T-helper 2 cell treated with Interferon-gamma antibody and Interleukin-4, amounts not matched to agents 5 μg/mL and 100 μg/mL, for 36 hours (primary cell): ENCODE results near the gene SEPTIN11.

Experiments used
- DNase-seq: peaks from one replicate; pipeline ENCODE4 v3.0.0; 2021; ENCODE audit warnings: low spot score
- H3K27ac Mint-ChIP-seq: one replicate; pipeline ENCODE4 v1.8.0; 2021; ENCODE audit warnings: mild to moderate bottlenecking, mixed read lengths
- H3K27me3 Mint-ChIP-seq: one replicate; pipeline ENCODE4 v1.8.0; 2021; ENCODE audit warnings: low read depth, mixed read lengths
- H3K36me3 Mint-ChIP-seq: one replicate; pipeline ENCODE4 v1.8.0; 2021; ENCODE audit warnings: low read depth, mixed read lengths
- H3K4me1 Mint-ChIP-seq: one replicate; pipeline ENCODE4 v1.8.0; 2021; ENCODE audit warnings: low read depth, mixed read lengths
- H3K4me3 Mint-ChIP-seq: one replicate; pipeline ENCODE4 v1.8.0; 2022; ENCODE audit warnings: mild to moderate bottlenecking, moderate library complexity, mixed read lengths
- H3K9me3 Mint-ChIP-seq: one replicate; pipeline ENCODE4 v1.8.0; 2021; ENCODE audit warnings: mixed read lengths

Gene SEPTIN11

DNA sequence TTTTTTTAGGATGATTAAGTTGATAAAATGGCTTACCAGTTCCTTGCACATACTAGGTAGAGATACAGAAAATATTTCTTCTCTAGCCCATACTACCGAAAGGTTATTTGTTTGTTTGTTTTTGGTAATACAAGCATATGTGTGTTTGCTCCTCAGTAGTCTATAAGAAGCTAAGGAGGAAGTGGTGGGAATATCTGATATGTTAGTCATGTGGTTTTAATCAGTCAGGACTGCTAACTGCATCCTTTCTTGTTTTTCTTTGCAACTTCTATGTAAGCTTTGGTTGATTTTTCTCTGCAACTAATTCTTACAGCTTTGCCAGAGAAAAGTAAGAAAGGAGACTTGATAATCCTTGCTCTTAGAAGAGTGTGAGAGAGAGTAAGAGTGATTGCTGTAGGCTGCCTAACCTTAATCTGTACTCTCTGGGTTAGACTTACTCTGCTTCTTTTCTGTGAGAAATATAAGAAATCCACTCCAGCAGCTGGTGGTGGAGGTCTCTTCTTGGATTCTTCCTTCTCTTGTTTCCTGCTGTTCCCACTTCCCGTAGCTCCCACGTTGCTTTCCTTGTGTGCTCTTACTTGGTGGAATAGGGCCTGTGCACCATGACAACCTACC, 28.3 kb downstream of the SEPTIN11 start:
- no peak overlapping the region for H3K27ac Mint-ChIP-seq
- no peak for DNase-seq
- H3K4me3 Mint-ChIP-seq: peak overlapping the region; percentile 38
- H3K36me3 Mint-ChIP-seq: peaks cover 4% of the 10 kb centered on the region
- H3K27me3 Mint-ChIP-seq: peaks cover 80% of the 10 kb centered on the region
- peaks cover 22% of the 10 kb centered on the region for H3K4me1 Mint-ChIP-seq
- H3K9me3 Mint-ChIP-seq: no peaks in the 10 kb centered on the region

DNA sequence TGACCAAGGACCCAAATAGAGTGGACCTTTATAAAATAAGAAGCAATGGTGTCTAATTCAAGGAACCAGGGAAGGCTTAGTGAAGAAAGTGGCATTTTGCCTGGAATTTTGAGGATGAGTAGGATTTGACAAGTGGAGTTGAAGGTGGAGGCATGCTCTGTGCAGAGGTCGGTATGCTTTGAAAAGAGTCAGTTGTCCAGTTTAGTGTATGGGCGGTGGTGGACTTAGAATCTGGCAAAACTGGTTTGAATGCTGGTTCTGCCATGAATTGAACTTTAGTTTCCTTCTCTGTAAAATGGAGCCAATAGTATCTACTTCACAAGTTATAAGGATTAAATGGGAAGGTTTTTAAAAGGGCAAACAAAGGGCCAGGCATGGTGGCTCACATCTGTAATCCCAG, 29.7 kb downstream of the SEPTIN11 start:
- peaks cover 80% of the 10 kb centered on the region for H3K27me3 Mint-ChIP-seq
- H3K4me1 Mint-ChIP-seq: peaks cover 31% of the 10 kb centered on the region
- H3K9me3 Mint-ChIP-seq: no peaks in the 10 kb centered on the region
- no peak overlapping the region for H3K4me3 Mint-ChIP-seq
- DNase-seq: no peak
- H3K36me3 Mint-ChIP-seq: peaks cover 4% of the 10 kb centered on the region
- H3K27ac Mint-ChIP-seq: no peak overlapping the region

DNA sequence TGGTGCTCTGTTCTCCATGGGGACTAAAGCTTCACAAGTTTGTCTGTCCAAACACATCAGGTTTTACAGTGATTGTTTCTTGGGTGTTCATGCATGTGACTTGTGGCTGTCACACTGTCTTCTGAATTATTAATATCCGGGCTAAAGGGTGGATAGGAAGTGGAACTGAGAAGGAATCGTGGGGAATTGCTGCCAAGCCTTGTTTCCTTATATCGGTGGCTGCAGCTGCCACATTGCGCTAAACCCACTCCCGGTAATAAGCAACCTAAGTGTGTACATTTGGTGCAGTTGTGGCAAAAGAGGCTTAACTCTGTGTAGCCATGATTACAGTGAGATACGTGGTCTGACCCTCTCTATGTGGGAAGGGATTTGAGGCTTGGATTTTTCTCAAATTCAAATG, 30.7 kb downstream of the SEPTIN11 start:
- H3K4me1 Mint-ChIP-seq: peaks cover 34% of the 10 kb centered on the region
- peaks cover 86% of the 10 kb centered on the region for H3K27me3 Mint-ChIP-seq
- H3K4me3 Mint-ChIP-seq: no peak overlapping the region
- H3K9me3 Mint-ChIP-seq: no peaks in the 10 kb centered on the region
- no peak for DNase-seq
- peaks cover 4% of the 10 kb centered on the region for H3K36me3 Mint-ChIP-seq
- H3K27ac Mint-ChIP-seq: no peak overlapping the region

DNA sequence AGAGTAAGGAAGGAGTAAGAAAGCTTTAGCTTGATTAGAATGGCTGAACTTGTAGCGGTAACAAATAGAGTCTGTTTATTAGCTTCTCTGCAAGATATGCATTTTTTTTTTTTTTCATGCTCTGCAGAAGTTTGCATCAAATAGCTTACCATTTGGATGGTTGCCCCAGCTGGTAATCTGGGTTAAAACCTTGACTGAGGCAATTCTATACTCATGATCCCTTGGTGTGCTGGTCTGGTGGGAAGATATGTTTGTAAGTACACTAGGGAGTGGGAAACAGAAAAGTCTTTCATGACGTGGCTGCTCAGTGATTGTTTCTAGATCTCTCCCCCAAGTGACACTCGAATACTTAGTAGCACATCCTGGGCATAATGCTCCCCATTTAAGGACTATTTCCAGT, 32.1 kb downstream of the SEPTIN11 start:
- no peak for DNase-seq
- peaks cover 4% of the 10 kb centered on the region for H3K36me3 Mint-ChIP-seq
- H3K27ac Mint-ChIP-seq: no peak overlapping the region
- H3K9me3 Mint-ChIP-seq: no peaks in the 10 kb centered on the region
- H3K4me1 Mint-ChIP-seq: peaks cover 37% of the 10 kb centered on the region
- H3K27me3 Mint-ChIP-seq: peaks cover 87% of the 10 kb centered on the region
- no peak overlapping the region for H3K4me3 Mint-ChIP-seq

DNA sequence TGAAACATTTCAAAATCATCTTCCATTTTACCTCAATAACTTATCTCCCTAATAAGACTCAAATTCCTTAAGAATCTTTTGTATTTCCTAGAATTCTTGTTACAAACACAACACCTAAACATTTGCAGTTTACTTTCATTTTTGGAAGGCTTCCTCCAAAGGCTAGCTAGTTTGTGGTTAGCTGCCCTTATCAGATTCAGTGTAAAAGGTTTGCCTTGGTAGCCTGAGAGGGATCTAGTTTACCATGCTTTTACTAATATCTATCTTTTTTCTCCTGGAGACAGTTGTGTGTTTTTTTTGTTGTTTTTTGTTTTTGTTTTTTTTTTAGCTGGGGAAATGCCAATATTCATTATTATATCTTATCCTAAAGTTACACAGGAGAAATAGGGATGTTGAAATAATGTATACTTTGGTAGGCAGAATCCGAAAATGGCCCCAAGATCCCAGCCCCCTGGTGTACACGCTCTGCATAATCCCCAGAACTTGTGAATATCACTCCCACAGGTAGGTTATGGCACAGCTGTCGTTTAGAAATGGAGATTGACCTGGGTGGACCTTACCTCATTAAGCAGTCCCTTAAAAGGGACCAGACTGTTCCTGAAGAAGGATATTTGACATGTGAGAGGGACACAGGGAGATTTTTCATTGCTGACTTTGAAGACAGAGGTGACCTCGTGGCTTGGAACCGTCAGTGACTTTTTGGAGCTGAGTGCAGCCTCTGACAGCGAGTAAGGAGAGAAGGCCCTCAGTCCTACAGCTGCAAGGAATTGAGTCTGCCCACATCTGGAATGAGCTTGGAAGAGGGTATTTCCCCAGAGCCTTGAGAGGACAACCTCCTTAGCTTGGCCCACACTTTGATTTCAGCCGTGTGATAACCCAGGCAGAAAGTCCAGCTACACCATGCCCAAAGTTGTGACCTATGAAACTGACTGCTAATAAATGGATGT, 33.4 kb downstream of the SEPTIN11 start:
- Mint-ChIP-seq H3K9me3 (no peaks in the 10 kb centered on the region), H3K27me3 (peaks cover 87% of the 10 kb centered on the region), H3K27ac (no peak overlapping the region), H3K36me3 (peaks cover 4% of the 10 kb centered on the region), H3K4me3 (peak overlapping the region; percentile 69), H3K4me1 (peaks cover 42% of the 10 kb centered on the region)
- DNase-seq: no peak

DNA sequence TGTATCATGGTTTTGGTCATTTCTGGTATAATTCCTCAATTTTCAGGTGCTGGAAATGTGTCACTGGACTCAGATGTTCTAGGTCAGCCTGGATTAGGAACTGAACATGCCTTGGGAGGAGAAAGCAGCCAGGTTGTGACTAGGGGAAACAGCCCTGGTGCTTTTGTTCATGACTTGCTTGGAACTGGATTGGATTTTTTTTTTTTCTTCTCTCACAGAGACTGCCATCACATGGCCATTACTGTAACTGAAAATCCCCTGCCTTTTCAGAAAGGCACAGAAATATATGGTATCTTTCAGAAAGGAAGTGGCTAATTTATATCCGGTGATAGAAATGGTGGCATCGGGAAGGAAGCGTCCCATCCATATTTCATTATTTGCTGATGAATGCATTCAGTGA, 34.6 kb downstream of the SEPTIN11 start:
- peaks cover 43% of the 10 kb centered on the region for H3K4me1 Mint-ChIP-seq
- DNase-seq: no peak
- no peak overlapping the region for H3K27ac Mint-ChIP-seq
- H3K36me3 Mint-ChIP-seq: peaks cover 4% of the 10 kb centered on the region
- H3K27me3 Mint-ChIP-seq: peaks cover 86% of the 10 kb centered on the region
- H3K4me3 Mint-ChIP-seq: peak overlapping the region; percentile 11
- no peaks in the 10 kb centered on the region for H3K9me3 Mint-ChIP-seq

DNA sequence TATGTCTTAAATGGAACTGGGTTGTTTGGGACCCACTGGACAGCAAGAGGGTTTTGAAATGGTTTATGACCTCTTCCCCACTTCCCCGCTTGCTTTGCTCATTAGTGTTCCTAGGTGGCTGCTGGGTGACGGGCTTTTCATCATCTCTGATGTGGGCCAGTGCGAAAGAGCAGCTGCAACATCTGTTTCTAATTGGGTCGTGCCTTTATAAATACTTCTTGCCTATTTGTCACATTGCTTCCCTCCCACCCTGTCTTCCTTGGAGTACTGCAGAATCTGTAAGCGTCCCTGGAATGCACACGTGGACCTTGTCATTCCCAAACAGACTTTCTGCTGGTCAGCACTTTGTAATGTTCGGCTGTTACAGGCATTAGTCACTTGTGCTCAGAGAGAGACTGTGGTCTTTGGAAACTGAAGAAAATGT, 35.2 kb downstream of the SEPTIN11 start:
- Mint-ChIP-seq H3K9me3 (peaks cover 2% of the 10 kb centered on the region), H3K27ac (no peak overlapping the region), H3K4me1 (peaks cover 47% of the 10 kb centered on the region), H3K36me3 (peaks cover 4% of the 10 kb centered on the region), H3K27me3 (peaks cover 81% of the 10 kb centered on the region), H3K4me3 (no peak overlapping the region)
- no peak for DNase-seq

DNA sequence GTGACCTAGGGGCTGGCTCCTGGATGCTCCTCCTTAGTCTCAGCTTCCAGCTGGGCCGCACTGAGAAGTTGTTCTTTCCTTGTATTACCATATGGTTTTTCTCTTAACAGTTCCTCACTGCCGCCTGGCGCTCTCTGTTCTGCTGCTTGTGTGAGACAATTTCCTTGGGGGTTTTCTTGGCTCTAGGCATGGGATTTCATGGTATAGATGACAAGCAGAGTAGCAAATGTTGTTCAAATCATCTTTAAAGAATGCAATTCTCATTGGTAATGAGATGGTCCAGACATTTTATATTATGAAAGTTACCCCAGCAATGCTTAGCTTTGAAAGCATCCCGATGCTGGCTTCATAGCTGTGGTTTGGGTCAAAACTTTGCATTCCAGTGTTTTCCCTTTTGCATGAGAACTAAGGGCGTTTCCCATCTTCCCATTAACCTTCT, 37.6 kb downstream of the SEPTIN11 start:
- peaks cover 4% of the 10 kb centered on the region for H3K36me3 Mint-ChIP-seq
- H3K27me3 Mint-ChIP-seq: peaks cover 79% of the 10 kb centered on the region
- peaks cover 49% of the 10 kb centered on the region for H3K4me1 Mint-ChIP-seq
- peaks cover 8% of the 10 kb centered on the region for H3K9me3 Mint-ChIP-seq
- H3K27ac Mint-ChIP-seq: no peak overlapping the region
- DNase-seq: no peak
- no peak overlapping the region for H3K4me3 Mint-ChIP-seq

DNA sequence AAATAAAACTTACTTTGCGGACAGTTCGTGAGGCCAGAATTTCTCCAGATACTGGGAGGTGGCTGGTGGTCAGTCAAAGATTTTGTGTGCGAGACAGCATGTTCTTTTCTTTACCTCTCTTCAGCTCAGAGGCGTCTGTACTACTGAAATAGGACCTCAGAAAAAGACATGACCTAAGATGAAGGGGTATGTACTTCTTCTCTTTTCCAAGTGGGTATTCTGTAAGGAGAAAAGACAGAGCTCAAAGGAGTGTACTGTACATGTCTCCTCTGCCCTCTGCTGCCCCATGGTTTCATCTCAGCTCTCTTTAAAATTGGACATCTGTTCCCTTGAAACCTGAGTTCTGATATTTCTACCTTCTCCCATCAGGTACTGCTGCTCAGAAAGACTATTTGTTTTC, 38.1 kb downstream of the SEPTIN11 start:
- Mint-ChIP-seq H3K9me3 (peaks cover 8% of the 10 kb centered on the region), H3K4me3 (no peak overlapping the region), H3K27ac (no peak overlapping the region), H3K4me1 (peaks cover 44% of the 10 kb centered on the region), H3K27me3 (peaks cover 79% of the 10 kb centered on the region), H3K36me3 (peaks cover 1% of the 10 kb centered on the region)
- DNase-seq: no peak

DNA sequence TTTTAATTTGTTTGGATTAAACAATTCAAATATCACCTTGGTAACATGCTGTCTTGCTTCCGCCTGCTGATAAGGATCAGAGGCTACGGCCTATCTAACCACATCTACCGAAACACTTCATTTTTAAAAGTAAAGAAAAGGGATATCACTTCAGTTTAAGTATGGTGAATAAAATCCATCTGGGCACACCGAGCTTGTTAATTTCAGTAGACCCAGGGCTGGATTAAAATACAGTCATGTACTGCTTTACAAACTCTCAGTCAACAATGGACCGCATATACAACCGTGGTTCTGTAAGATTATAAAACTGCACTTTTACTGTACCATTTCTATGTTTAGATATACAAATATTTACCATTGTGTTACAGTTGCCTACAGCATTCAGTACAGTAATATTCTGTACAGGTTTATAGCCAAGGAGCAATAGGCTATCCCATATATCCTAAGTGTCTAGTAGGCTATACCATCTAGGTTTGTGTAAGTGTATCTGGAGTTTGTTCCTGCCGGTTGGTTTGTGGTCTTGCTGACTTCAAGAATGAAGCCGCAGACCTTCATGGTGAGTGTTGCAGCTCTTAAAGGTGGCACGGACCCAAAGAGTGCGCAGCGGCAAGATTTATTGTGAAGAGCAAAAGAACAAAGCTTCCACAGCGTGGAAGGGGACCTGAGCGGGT, 40.0 kb downstream of the SEPTIN11 start:
- Mint-ChIP-seq H3K4me3 (peak overlapping the region; percentile 59), H3K27me3 (peaks cover 81% of the 10 kb centered on the region), H3K4me1 (peaks cover 46% of the 10 kb centered on the region), H3K36me3 (no peaks in the 10 kb centered on the region), H3K27ac (peak overlapping the region; percentile 51), H3K9me3 (peaks cover 8% of the 10 kb centered on the region)
- DNase-seq: peak; percentile 48

DNA sequence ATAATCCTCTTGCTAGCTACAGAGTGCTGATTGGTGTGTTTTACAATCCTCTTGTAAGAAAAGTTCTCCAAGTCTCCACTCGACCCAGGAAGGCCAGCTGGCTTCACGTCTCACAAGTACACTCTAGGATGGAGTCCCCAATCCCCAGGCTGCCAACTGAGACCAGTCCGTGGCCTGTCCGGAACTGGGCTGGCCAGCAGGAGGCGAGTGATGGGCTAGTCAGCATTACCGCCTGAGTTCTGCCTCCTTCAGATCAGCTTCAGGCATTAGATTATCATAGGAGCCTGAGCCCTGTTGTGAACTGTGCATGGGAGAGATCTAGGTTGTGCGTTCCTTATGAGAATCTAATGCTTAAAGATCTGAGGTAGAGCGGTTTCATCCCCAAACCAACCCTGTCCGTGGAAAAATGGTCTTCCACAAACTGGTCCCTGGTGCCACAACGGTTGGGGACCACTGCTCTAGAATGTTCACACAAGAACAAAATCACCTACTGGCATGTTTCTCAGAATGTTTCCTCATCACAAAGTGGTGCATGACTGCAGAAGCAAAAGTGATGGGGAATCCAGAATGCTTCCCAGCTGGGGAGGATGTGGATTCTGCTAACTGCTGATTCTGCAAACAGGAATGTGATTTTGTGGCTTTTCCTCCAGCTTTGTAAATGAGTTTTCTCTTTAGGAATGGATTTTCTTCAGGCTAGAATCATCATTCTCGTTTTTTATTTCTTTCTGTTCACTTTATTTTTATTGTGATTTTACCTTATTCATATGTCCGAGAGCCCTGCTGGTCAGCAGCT, 40.9 kb downstream of the SEPTIN11 start:
- no peak for DNase-seq
- peak overlapping the region; percentile 51 for H3K27ac Mint-ChIP-seq
- H3K36me3 Mint-ChIP-seq: no peaks in the 10 kb centered on the region
- H3K27me3 Mint-ChIP-seq: peaks cover 73% of the 10 kb centered on the region
- peaks cover 46% of the 10 kb centered on the region for H3K4me1 Mint-ChIP-seq
- H3K4me3 Mint-ChIP-seq: peak overlapping the region; percentile 59
- H3K9me3 Mint-ChIP-seq: peaks cover 8% of the 10 kb centered on the region

DNA sequence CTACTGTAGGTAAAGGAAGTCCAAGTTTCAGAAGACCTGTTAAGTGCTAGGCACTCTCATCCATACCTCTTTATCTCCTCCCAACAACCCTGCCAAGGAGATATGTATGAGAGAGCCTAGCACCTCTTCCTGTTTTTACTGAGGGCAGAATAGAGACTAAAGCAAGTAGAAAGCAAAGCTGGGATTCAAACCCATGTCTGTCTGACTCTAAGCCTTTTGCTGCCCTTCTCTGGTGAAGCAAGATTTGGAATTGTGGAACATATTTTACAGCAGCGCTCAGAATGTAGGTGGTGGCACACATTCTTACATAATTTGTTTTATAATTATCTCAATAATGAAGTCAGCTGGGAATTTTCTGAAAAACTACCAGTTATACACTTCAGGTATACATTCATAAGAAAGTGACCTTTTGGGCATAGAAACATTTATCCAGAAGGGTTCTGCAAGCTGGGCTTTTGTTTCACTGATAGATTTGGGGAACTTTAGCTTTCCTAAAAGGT, 41.7 kb downstream of the SEPTIN11 start:
- no peak overlapping the region for H3K27ac Mint-ChIP-seq

More for the DNA sequence above, 41.7 kb downstream of the SEPTIN11 start:
- Mint-ChIP-seq H3K36me3 (no peaks in the 10 kb centered on the region), H3K9me3 (peaks cover 8% of the 10 kb centered on the region), H3K4me1 (peaks cover 47% of the 10 kb centered on the region), H3K4me3 (peak overlapping the region; percentile 12), H3K27me3 (peaks cover 73% of the 10 kb centered on the region)
- DNase-seq: no peak
